H9 (cell line): ENCODE results near the gene RSBN1L. TPM values are rescaled to one million over a fixed set of nuclear protein-coding genes. Genes with fewer than 3 reads are reported as not detected.

Experiments
- DNase-seq: peaks from one replicate; pipeline ENCODE4 v3.0.0-alpha.2; 2017
- H2AFZ ChIP-seq: one replicate; pipeline ENCODE4 v1.6.1; 2013; ENCODE audit warnings: mild to moderate bottlenecking, low read length, control low read depth, moderate library complexity
- H2AK5ac ChIP-seq: 2 replicates; pipeline ENCODE4 v1.6.1; 2013; ENCODE audit warnings: low read length, control low read depth, mixed read lengths; ENCODE audit not compliant: insufficient read length
- H2BK120ac ChIP-seq: one replicate; pipeline ENCODE4 v1.6.1; 2013; ENCODE audit warnings: low read depth, mild to moderate bottlenecking, low read length, control low read depth, inconsistent platforms; ENCODE audit not compliant: poor library complexity, severe bottlenecking
- H2BK12ac ChIP-seq: 2 replicates; pipeline ENCODE4 v1.6.1; 2013; ENCODE audit warnings: low read length, control low read depth, mixed read lengths, low read depth; ENCODE audit not compliant: insufficient read length
- H2BK15ac ChIP-seq: 2 replicates; pipeline ENCODE4 v1.6.1; 2013; ENCODE audit warnings: low read depth, low read length, control low read depth
- H2BK20ac ChIP-seq: one replicate; pipeline ENCODE4 v1.6.1; 2013; ENCODE audit warnings: low read depth, mild to moderate bottlenecking, low read length, control low read depth, inconsistent platforms; ENCODE audit not compliant: poor library complexity, severe bottlenecking
- H2BK5ac ChIP-seq: 2 replicates; pipeline ENCODE4 v1.6.1; 2013; ENCODE audit warnings: low read length, control low read depth, mixed read lengths; ENCODE audit not compliant: insufficient read length
- H3K14ac ChIP-seq: 2 replicates; pipeline ENCODE4 v1.6.1; 2013; ENCODE audit warnings: low read length, control low read depth; ENCODE audit not compliant: insufficient read depth
- H3K18ac ChIP-seq: 2 replicates; pipeline ENCODE4 v1.6.1; 2013; ENCODE audit warnings: low read depth, mild to moderate bottlenecking, mixed read lengths, low read length, control low read depth; ENCODE audit not compliant: insufficient read length
- H3K23ac ChIP-seq: 2 replicates; pipeline ENCODE4 v1.6.1; 2013; ENCODE audit warnings: low read length, control low read depth, mixed read lengths, low read depth; ENCODE audit not compliant: insufficient read length
- H3K23me2 ChIP-seq: 2 replicates; pipeline ENCODE4 v1.6.1; 2013; ENCODE audit warnings: low read depth, mild to moderate bottlenecking, mixed read lengths, low read length, control low read depth; ENCODE audit not compliant: insufficient read length, poor library complexity, severe bottlenecking
- H3K27ac ChIP-seq: 2 replicates; pipeline ENCODE4 v1.5.1; 2013; ENCODE audit warnings: low read length, control low read depth, mixed read lengths, low read depth; ENCODE audit not compliant: insufficient read length
- H3K27me3 ChIP-seq: 2 replicates; pipeline ENCODE4 v1.6.1; 2013; ENCODE audit warnings: low read length, control low read depth, inconsistent platforms; ENCODE audit not compliant: insufficient read depth
- H3K4ac ChIP-seq: 2 replicates; pipeline ENCODE4 v1.6.1; 2013; ENCODE audit warnings: low read depth, mild to moderate bottlenecking, control low read depth, inconsistent platforms, low read length, moderate library complexity
- H3K4me1 ChIP-seq: 2 replicates; pipeline ENCODE4 v1.6.1; 2013; ENCODE audit warnings: low read length, control low read depth, inconsistent platforms; ENCODE audit not compliant: insufficient read depth
- H3K4me2 ChIP-seq: 2 replicates; pipeline ENCODE4 v1.6.1; 2013; ENCODE audit warnings: low read length, control low read depth, mixed read lengths; ENCODE audit not compliant: insufficient read length, insufficient read depth
- H3K56ac ChIP-seq: 2 replicates; pipeline ENCODE4 v1.6.1; 2013; ENCODE audit warnings: low read depth, mild to moderate bottlenecking, mixed read lengths, low read length, control low read depth; ENCODE audit not compliant: insufficient read length
- H3K79me1 ChIP-seq: 2 replicates; pipeline ENCODE4 v1.6.1; 2013; ENCODE audit warnings: low read depth, mild to moderate bottlenecking, moderate library complexity, low read length, control low read depth, inconsistent platforms; ENCODE audit not compliant: insufficient read depth, poor library complexity, severe bottlenecking
- H3K79me2 ChIP-seq: 2 replicates; pipeline ENCODE4 v1.6.1; 2013; ENCODE audit warnings: low read length, control low read depth, inconsistent platforms; ENCODE audit not compliant: insufficient read depth
- H3K9ac ChIP-seq: 2 replicates; pipeline ENCODE4 v1.6.1; 2013; ENCODE audit warnings: low read length, control low read depth, mixed read lengths; ENCODE audit not compliant: insufficient read length; ENCODE audit errors: extremely low read depth
- H3K9me3 ChIP-seq: one replicate; pipeline ENCODE4 v1.6.1; 2013; ENCODE audit warnings: low read depth, low read length, inconsistent platforms; ENCODE audit not compliant: control insufficient read depth
- H3T11ph ChIP-seq: one replicate; pipeline ENCODE4 v1.6.1; 2013; ENCODE audit warnings: mild to moderate bottlenecking, low read length, control low read depth, inconsistent platforms
- H4K20me1 ChIP-seq: one replicate; pipeline ENCODE4 v1.6.1; 2013; ENCODE audit not compliant: control insufficient read depth, insufficient read length, insufficient read depth
- H4K5ac ChIP-seq: 2 replicates; pipeline ENCODE4 v1.6.1; 2013; ENCODE audit warnings: low read depth, mild to moderate bottlenecking, mixed read lengths, low read length, control low read depth; ENCODE audit not compliant: insufficient read length
- H4K8ac ChIP-seq: replicated peaks from 2 replicates; pipeline ENCODE4 v1.6.1; 2013; ENCODE audit warnings: low read length, control low read depth, mixed read lengths, low read depth; ENCODE audit not compliant: insufficient read length
- H4K91ac ChIP-seq: 2 replicates; pipeline ENCODE4 v1.6.1; 2013; ENCODE audit warnings: low read depth, mild to moderate bottlenecking, moderate library complexity, mixed read lengths, low read length, control low read depth; ENCODE audit not compliant: insufficient read length
- H3K27ac Mint-ChIP-seq, 3 experiments: 2 replicates in 2 of 3; 3 replicates in 1 of 3; pipeline ENCODE4 v1.8.0; 2020 to 2021; ENCODE audit warnings: mixed read lengths in 3 of 3, mild to moderate bottlenecking in 1 of 3, moderate library complexity in 1 of 3
- H3K27me3 Mint-ChIP-seq: 2 replicates; pipeline ENCODE4 v1.8.0; 2021; ENCODE audit warnings: low read depth, mild to moderate bottlenecking, moderate library complexity, mixed read lengths
- H3K36me3 Mint-ChIP-seq, 3 experiments: 2 replicates in 2 of 3; 3 replicates in 1 of 3; pipeline ENCODE4 v1.8.0; 2020 to 2021; ENCODE audit warnings: low read depth in 3 of 3, mixed read lengths in 3 of 3; ENCODE audit not compliant: insufficient read depth in 1 of 3
- H3K4me1 Mint-ChIP-seq, 2 experiments: 2 replicates each; pipeline ENCODE4 v1.8.0; 2020; ENCODE audit warnings: mixed read lengths in 2 of 2
- H3K4me3 Mint-ChIP-seq, 2 experiments: 2 replicates in 1 of 2; 3 replicates in 1 of 2; pipeline ENCODE4 v1.8.0; 2020 to 2021; ENCODE audit warnings: mild to moderate bottlenecking in 2 of 2, mixed read lengths in 2 of 2, moderate library complexity in 1 of 2
- H3K9me3 Mint-ChIP-seq, 2 experiments: 2 replicates in 1 of 2; 3 replicates in 1 of 2; pipeline ENCODE4 v1.8.0; 2020; ENCODE audit warnings: mild to moderate bottlenecking in 2 of 2, mixed read lengths in 2 of 2, moderate library complexity in 1 of 2
- CTCF ChIP-seq: fragments of 200-600 bp; sonication (generic); conservative IDR thresholded peaks from 3 replicates; pipeline ENCODE4 v1.8.0; 2021; ENCODE audit warnings: antibody characterized with exemption, mild to moderate bottlenecking
- WGBS: extraction: QIAGEN DNeasy Blood & Tissue Kit; methylation state at CpG from one replicate; pipeline ENCODE4 v1.1.7; 2013; ENCODE audit warnings: missing lambda C conversion rate, low lambda C conversion rate, mixed read lengths; ENCODE audit not compliant: insufficient read length; ENCODE audit errors: extremely low coverage; 5-methylcytosine and 5-hydroxymethylcytosine counted together
- total RNA-seq: library from RNA; stranded (reverse); gene quantifications from 2 replicates; pipeline ENCODE4 v1.2.1, GENCODE V29; 2021

RSBN1L gene
- total RNA-seq, 1 experiment from 2014 or later = 20.6 TPM

GRCh38 chr7:77699056-77699455 is 2.8 kb downstream of the RSBN1L start:
- Histone ChIP-seq H3T11ph (no peak overlapping the region), H3K27ac (no peak overlapping the region), H3K4me1 (no peaks in the 10 kb centered on the region), H3K4me2 (no peak overlapping the region), H4K20me1 (no peaks in the 10 kb centered on the region), H3K9ac (no peak overlapping the region), H2BK12ac (no peak overlapping the region), H3K9me3 (no peaks in the 10 kb centered on the region), H3K79me1 (peaks cover 9% of the 10 kb centered on the region), H4K8ac (no peak overlapping the region), H3K23ac (no peak overlapping the region), H3K14ac (no peak overlapping the region), H2BK20ac (no peak overlapping the region), H3K23me2 (peaks cover 6% of the 10 kb centered on the region), H3K79me2 (peaks cover 15% of the 10 kb centered on the region), H3K18ac (no peak overlapping the region), H4K91ac (no peak overlapping the region), H3K56ac (no peak overlapping the region), H2BK120ac (no peak overlapping the region), H2BK5ac (no peak overlapping the region), H2BK15ac (no peak overlapping the region), H2AFZ (no peak overlapping the region), H3K4ac (no peak overlapping the region), H2AK5ac (no peak overlapping the region), H3K27me3 (no peaks in the 10 kb centered on the region), H4K5ac (no peak overlapping the region)
- Mint-ChIP-seq H3K4me3 (peak overlapping the region in 1 of 2 experiments; percentile 60; a peak in 1 of 5 replicates), H3K4me1 (peaks cover 28 to 32% of the 10 kb centered on the region in 2 experiments), H3K27ac (peak overlapping the region in 1 of 3 experiments; percentile 40; a peak in 1 of 7 replicates), H3K27me3 (no peaks in the 10 kb centered on the region), H3K9me3 (no peaks in the 10 kb centered on the region), H3K36me3 (peaks cover 0 to 12% (median 11%) of the 10 kb centered on the region in 3 experiments; a peak in 6 of 7 replicates)
- WGBS = no CpG with 5 or more reads among the region's 2 CpGs
- no peak for TF ChIP-seq CTCF
- DNase-seq = no peak
